ENCODE measurements around the gene KRT80.

KRT80 gene

GRCh38 chr12:52127683-52128450, 63.9 kb downstream of the KRT80 start:
- no peak for DNase-seq

- no peak for DNase-seq
Measured at GRCh38 chr12:52126605-52127578, 64.9 kb downstream of the KRT80 start.

GRCh38 chr12:52126050-52126604, 65.7 kb downstream of the KRT80 start:
- DNase-seq: no peak

- no peak for DNase-seq
Measured at GRCh38 chr12:52125476-52125900, 66.3 kb downstream of the KRT80 start.

- no peak for DNase-seq
Measured at GRCh38 chr12:52123487-52124186, 68.2 kb downstream of the KRT80 start.

- DNase-seq: no peak
Measured at GRCh38 chr12:52122904-52123303, 68.9 kb downstream of the KRT80 start.

GRCh38 chr12:52122540-52122871, 69.3 kb downstream of the KRT80 start:
- DNase-seq: no peak

- peak in 1 of 2 donors; percentile 12 for DNase-seq
Measured at GRCh38 chr12:52121824-52122539, 69.8 kb downstream of the KRT80 start.

- DNase-seq: no peak
Measured at GRCh38 chr12:52120951-52121823, 70.6 kb downstream of the KRT80 start.

- DNase-seq: no peak
Measured at GRCh38 chr12:52119398-52120254, 72.2 kb downstream of the KRT80 start.
